ENCODE results near the gene INPP5E.

Gene INPP5E

GRCh38 chr9:136405481-136405880 lies 34.2 kb downstream of the INPP5E start:
- Histone ChIP-seq H3K4me3 (ENCODE audit: low read depth, low read length) (no peak overlapping the region), H3K79me1 (ENCODE audit: low read length) (peaks cover 9% of the 10 kb centered on the region), H4K12ac (ENCODE audit: low read depth, low read length) (no peak overlapping the region), H2BK12ac (ENCODE audit: low read length) (no peak overlapping the region), H3K27me3 (ENCODE audit: insufficient read depth, low read length) (no peaks in the 10 kb centered on the region), H2BK5ac (ENCODE audit: low read depth, low read length, poor library complexity) (no peak overlapping the region), H3K4me1 (ENCODE audit: control insufficient read depth in 1 of 2, insufficient read depth in 2 of 2, low read length in 2 of 2) (peaks cover 20 to 22% of the 10 kb centered on the region in 2 experiments), H3K9me3 (ENCODE audit: insufficient read depth, low read depth, low read length) (no peaks in the 10 kb centered on the region), H3K9ac (ENCODE audit: low read length) (no peak overlapping the region), H3K36me3 (ENCODE audit: control insufficient read depth in 1 of 2, insufficient read depth in 2 of 2, low read length in 2 of 2) (peaks cover 40 to 43% of the 10 kb centered on the region in 2 experiments), H2BK120ac (ENCODE audit: insufficient read depth, low read length, poor library complexity) (no peak overlapping the region), H3K14ac (ENCODE audit: low read length) (no peak overlapping the region), H2AFZ (ENCODE audit: insufficient read depth, low read length, poor library complexity) (no peak overlapping the region), H3K27ac (ENCODE audit: low read depth, low read length) (no peak overlapping the region), H3K79me2 (ENCODE audit: control insufficient read depth, insufficient read depth, low read length, poor library complexity) (peaks cover 7% of the 10 kb centered on the region), H4K8ac (ENCODE audit: low read depth, low read length) (no peak overlapping the region), H3K18ac (ENCODE audit: low read length) (no peak overlapping the region), H3K23ac (ENCODE audit: low read length) (no peak overlapping the region), H3K4me2 (ENCODE audit: low read length) (no peak overlapping the region), H4K91ac (ENCODE audit: low read depth, low read length) (no peak overlapping the region), H3K4ac (ENCODE audit: low read depth, low read length) (no peak overlapping the region), H2AK5ac (ENCODE audit: low read length) (no peak overlapping the region)
- no peak for DNase-seq
- WGBS (ENCODE audit: extremely low coverage, insufficient coverage, insufficient read length) = no CpG with 5 or more reads among the region's 7 CpGs

DNA sequence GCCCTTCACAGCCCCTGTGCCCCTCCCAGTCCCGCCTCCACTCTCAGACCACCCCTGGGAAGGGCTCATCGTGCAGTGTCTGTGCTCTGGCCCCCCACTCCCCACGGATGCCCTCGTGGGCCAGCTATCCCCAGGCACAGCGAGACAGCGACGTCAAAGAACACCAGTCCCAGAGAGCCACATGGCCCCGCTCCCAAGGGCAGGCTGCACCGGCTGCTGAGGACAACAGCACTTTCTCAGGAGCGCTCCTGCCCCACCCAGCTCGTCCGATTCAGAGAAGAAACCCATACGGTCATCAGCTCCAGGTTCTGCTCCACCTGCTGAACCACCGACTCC lies 34.9 kb downstream of the INPP5E start:
- Histone ChIP-seq H3K4me1 (ENCODE audit: control insufficient read depth in 1 of 2, insufficient read depth in 2 of 2, low read length in 2 of 2) (peaks cover 21 to 23% of the 10 kb centered on the region in 2 experiments), H2AK5ac (ENCODE audit: low read length) (no peak overlapping the region), H3K9me3 (ENCODE audit: insufficient read depth, low read depth, low read length) (no peaks in the 10 kb centered on the region), H3K14ac (ENCODE audit: low read length) (no peak overlapping the region), H3K79me2 (ENCODE audit: control insufficient read depth, insufficient read depth, low read length, poor library complexity) (peaks cover 4% of the 10 kb centered on the region), H2BK12ac (ENCODE audit: low read length) (no peak overlapping the region), H3K36me3 (ENCODE audit: control insufficient read depth in 1 of 2, insufficient read depth in 2 of 2, low read length in 2 of 2) (peaks cover 40 to 43% of the 10 kb centered on the region in 2 experiments), H3K4me3 (ENCODE audit: low read depth, low read length) (no peak overlapping the region), H3K9ac (ENCODE audit: low read length) (no peak overlapping the region), H3K79me1 (ENCODE audit: low read length) (peaks cover 5% of the 10 kb centered on the region), H3K4ac (ENCODE audit: low read depth, low read length) (no peak overlapping the region), H3K4me2 (ENCODE audit: low read length) (no peak overlapping the region), H2BK120ac (ENCODE audit: insufficient read depth, low read length, poor library complexity) (no peak overlapping the region), H2BK5ac (ENCODE audit: low read depth, low read length, poor library complexity) (no peak overlapping the region), H4K91ac (ENCODE audit: low read depth, low read length) (no peak overlapping the region), H4K12ac (ENCODE audit: low read depth, low read length) (no peak overlapping the region), H4K8ac (ENCODE audit: low read depth, low read length) (no peak overlapping the region), H2AFZ (ENCODE audit: insufficient read depth, low read length, poor library complexity) (no peak overlapping the region), H3K18ac (ENCODE audit: low read length) (no peak overlapping the region), H3K27me3 (ENCODE audit: insufficient read depth, low read length) (no peaks in the 10 kb centered on the region), H3K27ac (ENCODE audit: low read depth, low read length) (no peak overlapping the region), H3K23ac (ENCODE audit: low read length) (no peak overlapping the region)
- DNase-seq = no peak
- WGBS (ENCODE audit: extremely low coverage, insufficient coverage, insufficient read length) = no CpG with 5 or more reads among the region's 14 CpGs

GRCh38 chr9:136403915-136404800 lies 35.5 kb downstream of the INPP5E start:
- Histone ChIP-seq H3K79me2 (ENCODE audit: control insufficient read depth, insufficient read depth, low read length, poor library complexity) (peaks cover 8% of the 10 kb centered on the region), H3K27ac (ENCODE audit: low read depth, low read length) (no peak overlapping the region), H2BK5ac (ENCODE audit: low read depth, low read length, poor library complexity) (no peak overlapping the region), H2BK120ac (ENCODE audit: insufficient read depth, low read length, poor library complexity) (no peak overlapping the region), H3K4ac (ENCODE audit: low read depth, low read length) (no peak overlapping the region), H3K79me1 (ENCODE audit: low read length) (peaks cover 5% of the 10 kb centered on the region), H3K4me2 (ENCODE audit: low read length) (no peak overlapping the region), H3K14ac (ENCODE audit: low read length) (no peak overlapping the region), H2AK5ac (ENCODE audit: low read length) (no peak overlapping the region), H2BK12ac (ENCODE audit: low read length) (no peak overlapping the region), H3K36me3 (ENCODE audit: control insufficient read depth in 1 of 2, insufficient read depth in 2 of 2, low read length in 2 of 2) (peaks cover 40 to 43% of the 10 kb centered on the region in 2 experiments), H3K23ac (ENCODE audit: low read length) (no peak overlapping the region), H4K91ac (ENCODE audit: low read depth, low read length) (no peak overlapping the region), H2AFZ (ENCODE audit: insufficient read depth, low read length, poor library complexity) (no peak overlapping the region), H4K12ac (ENCODE audit: low read depth, low read length) (no peak overlapping the region), H3K9ac (ENCODE audit: low read length) (no peak overlapping the region), H4K8ac (ENCODE audit: low read depth, low read length) (no peak overlapping the region), H3K4me3 (ENCODE audit: low read depth, low read length) (no peak overlapping the region), H3K18ac (ENCODE audit: low read length) (no peak overlapping the region), H3K4me1 (ENCODE audit: control insufficient read depth in 1 of 2, insufficient read depth in 2 of 2, low read length in 2 of 2) (peaks cover 16 to 21% of the 10 kb centered on the region in 2 experiments), H3K9me3 (ENCODE audit: insufficient read depth, low read depth, low read length) (no peaks in the 10 kb centered on the region), H3K27me3 (ENCODE audit: insufficient read depth, low read length) (no peaks in the 10 kb centered on the region)
- no CpG with 5 or more reads among the region's 32 CpGs for WGBS (ENCODE audit: extremely low coverage, insufficient coverage, insufficient read length)
- DNase-seq = no peak

- H3K9ac ChIP-seq (ENCODE audit: low read length) = no peak overlapping the region
- no peaks in the 10 kb centered on the region for H3K27me3 ChIP-seq (ENCODE audit: insufficient read depth, low read length)
- no peak overlapping the region for H3K4me2 ChIP-seq (ENCODE audit: low read length)
- no peak overlapping the region for H3K23ac ChIP-seq (ENCODE audit: low read length)
- no peak overlapping the region for H2BK12ac ChIP-seq (ENCODE audit: low read length)
- no peak overlapping the region for H4K12ac ChIP-seq (ENCODE audit: low read depth, low read length)
- no peak overlapping the region for H3K27ac ChIP-seq (ENCODE audit: low read depth, low read length)
- H2BK120ac ChIP-seq (ENCODE audit: insufficient read depth, low read length, poor library complexity) = no peak overlapping the region
- H2BK5ac ChIP-seq (ENCODE audit: low read depth, low read length, poor library complexity) = no peak overlapping the region
- no CpG with 5 or more reads among the region's 5 CpGs for WGBS (ENCODE audit: extremely low coverage, insufficient coverage, insufficient read length)
- no peak overlapping the region for H2AK5ac ChIP-seq (ENCODE audit: low read length)
- peaks cover 16 to 28% of the 10 kb centered on the region in 2 experiments for H3K4me1 ChIP-seq (ENCODE audit: control insufficient read depth in 1 of 2, insufficient read depth in 2 of 2, low read length in 2 of 2)
- H3K18ac ChIP-seq (ENCODE audit: low read length) = no peak overlapping the region
- H3K79me1 ChIP-seq (ENCODE audit: low read length) = peaks cover 5% of the 10 kb centered on the region
- no peak overlapping the region for H2AFZ ChIP-seq (ENCODE audit: insufficient read depth, low read length, poor library complexity)
- no peak overlapping the region for H3K4me3 ChIP-seq (ENCODE audit: low read depth, low read length)
- no peak overlapping the region for H4K8ac ChIP-seq (ENCODE audit: low read depth, low read length)
- H3K4ac ChIP-seq (ENCODE audit: low read depth, low read length) = no peak overlapping the region
- no peak for DNase-seq
- peaks cover 9% of the 10 kb centered on the region for H3K79me2 ChIP-seq (ENCODE audit: control insufficient read depth, insufficient read depth, low read length, poor library complexity)
- no peaks in the 10 kb centered on the region for H3K9me3 ChIP-seq (ENCODE audit: insufficient read depth, low read depth, low read length)
- peaks cover 43 to 46% of the 10 kb centered on the region in 2 experiments for H3K36me3 ChIP-seq (ENCODE audit: control insufficient read depth in 1 of 2, insufficient read depth in 2 of 2, low read length in 2 of 2)
- H4K91ac ChIP-seq (ENCODE audit: low read depth, low read length) = no peak overlapping the region
- no peak overlapping the region for H3K14ac ChIP-seq (ENCODE audit: low read length)
Observed at GRCh38 chr9:136403538-136403914, 36.1 kb downstream of the INPP5E start.
